Fibroblast of villous mesenchyme (primary cell): ENCODE results near the gene ADAMTSL1. TPM values are rescaled to one million over a fixed set of nuclear protein-coding genes. Genes with fewer than 3 reads are reported as not detected.

Experiments used
- DNase-seq: peaks from one replicate; pipeline ENCODE4 v3.0.0-alpha.2; 2010; ENCODE audit warnings: low read depth
- H3K4me3 ChIP-seq: 2 replicates; pipeline ENCODE4 v1.5.1; 2011; ENCODE audit warnings: low read depth, mild to moderate bottlenecking, low read length
- CTCF ChIP-seq: IDR thresholded peaks from 2 replicates; pipeline ENCODE4 v1.5.1; 2012; ENCODE audit warnings: low read depth, mild to moderate bottlenecking, low read length; ENCODE audit not compliant: insufficient read depth
- total RNA-seq: library from RNA; depleted of rRNA; stranded (reverse); fragments of >200 nt; gene quantifications from 2 replicates; pipeline ENCODE4 v1.2.3, GENCODE V29; 2012

ADAMTSL1 gene
- total RNA-seq, 1 donor: 3.0 TPM

DNA sequence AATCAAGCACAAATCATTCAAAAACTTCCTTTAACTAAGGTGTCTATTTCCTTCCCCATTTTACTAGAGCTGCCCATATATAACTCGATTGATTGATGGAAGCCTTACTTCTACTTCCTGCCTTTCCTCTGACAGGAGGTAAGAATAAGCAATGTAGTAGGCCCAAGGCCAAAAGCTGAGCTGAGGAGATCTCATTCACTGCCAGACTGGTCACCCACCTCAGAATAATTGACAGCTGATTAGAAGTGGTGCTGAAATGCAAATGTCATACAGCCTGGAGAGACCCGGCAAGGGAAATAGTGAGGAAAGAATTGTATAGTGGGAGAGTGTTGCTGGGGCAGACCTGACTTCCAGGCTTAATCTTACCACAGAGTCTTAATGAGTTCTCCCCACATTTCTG lies 319.2 kb downstream of the ADAMTSL1 start:
- no peak for DNase-seq
- no peak for TF ChIP-seq CTCF
- no peak overlapping the region for H3K4me3 ChIP-seq

- no peak for TF ChIP-seq CTCF
- no peak overlapping the region for H3K4me3 ChIP-seq
- peak; percentile 71 for DNase-seq
Observed at GRCh38 chr9:18795947-18796671, 322.2 kb downstream of the ADAMTSL1 start.

DNA sequence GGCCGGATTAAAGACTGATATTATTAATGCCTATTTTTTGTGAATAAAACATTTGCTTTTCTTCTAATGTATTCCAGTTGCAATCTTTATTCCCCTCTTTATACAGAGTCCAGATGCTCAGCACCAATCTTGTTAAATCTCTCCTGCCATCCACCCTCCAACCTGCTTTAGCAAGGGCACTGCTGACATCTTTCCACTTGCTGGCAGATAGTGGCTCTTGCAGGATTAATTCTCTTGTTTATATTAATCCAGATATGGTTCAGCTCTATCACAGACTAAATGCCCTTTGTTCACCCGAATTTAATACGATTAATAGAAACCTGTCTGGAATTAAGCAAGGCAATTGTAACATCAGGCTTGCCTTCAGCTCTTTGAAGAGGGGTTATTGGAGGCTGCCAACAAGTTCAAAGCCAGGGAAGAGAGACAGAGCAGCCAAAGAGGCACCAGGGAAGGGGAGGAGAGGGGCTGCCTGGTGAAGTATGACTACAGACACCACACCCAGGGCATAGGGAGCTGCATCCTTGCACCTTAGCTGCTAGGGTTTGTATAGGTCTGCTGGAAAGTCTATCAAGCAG lies 322.8 kb downstream of the ADAMTSL1 start:
- no peak for DNase-seq
- H3K4me3 ChIP-seq: no peak overlapping the region
- no peak for TF ChIP-seq CTCF

DNA sequence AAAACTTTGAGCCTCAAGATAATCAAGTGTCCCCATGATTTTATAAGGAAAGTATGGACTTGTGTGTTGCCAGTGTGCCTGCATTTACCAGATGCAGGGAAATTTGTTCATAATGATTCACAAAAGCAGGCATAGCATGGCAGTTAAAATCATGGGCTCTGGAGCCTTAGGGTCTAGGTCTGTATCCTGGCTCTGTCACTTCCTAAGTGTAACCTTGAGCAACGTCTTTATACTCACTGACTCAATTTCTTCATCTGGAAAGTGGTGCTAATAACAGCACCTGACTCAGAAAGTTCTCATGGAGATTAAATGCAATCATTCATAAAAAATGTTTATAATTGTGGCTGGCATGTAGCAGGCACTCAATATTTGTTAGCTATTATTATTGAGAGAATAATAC lies 324.2 kb downstream of the ADAMTSL1 start:
- H3K4me3 ChIP-seq: no peak overlapping the region
- TF ChIP-seq CTCF: no peak
- no peak for DNase-seq

DNA sequence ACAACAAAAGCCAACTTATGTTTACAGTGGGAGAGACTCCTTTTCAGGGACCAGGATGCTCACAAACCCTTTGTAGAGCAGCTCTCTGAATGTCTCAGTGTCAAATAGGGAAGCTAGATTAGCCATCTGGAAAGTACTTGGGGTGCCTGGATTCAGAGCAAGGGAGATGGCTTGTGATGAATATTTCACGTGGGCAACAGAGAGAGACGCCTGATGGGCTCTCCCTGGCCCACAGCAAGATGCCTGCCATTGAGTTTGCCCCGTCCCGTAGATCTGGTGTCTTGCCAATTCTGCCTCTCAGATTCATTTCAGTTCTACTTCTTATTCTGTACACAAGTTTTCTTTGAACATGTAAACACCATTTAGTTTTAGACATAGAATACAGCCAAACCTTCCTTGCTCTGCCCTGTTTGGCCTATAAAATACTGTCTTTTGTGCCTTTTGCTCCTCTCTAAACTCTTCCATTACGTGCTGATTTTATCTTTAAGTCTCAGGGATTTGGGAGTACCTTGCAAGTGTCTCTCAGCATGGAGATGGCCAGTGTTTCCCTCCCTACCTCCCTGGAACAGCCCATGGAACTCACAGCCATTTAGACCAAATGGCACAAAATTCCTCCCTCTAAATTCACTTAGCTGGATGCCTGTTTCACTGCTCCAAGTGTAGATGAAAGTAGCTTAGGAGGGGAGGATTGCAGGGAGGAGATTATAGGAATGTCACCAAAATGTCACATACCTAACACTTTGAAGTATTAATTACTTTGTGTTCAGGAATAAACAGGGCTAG lies 324.7 kb downstream of the ADAMTSL1 start:
- no peak overlapping the region for H3K4me3 ChIP-seq
- no peak for TF ChIP-seq CTCF
- DNase-seq: no peak

DNA sequence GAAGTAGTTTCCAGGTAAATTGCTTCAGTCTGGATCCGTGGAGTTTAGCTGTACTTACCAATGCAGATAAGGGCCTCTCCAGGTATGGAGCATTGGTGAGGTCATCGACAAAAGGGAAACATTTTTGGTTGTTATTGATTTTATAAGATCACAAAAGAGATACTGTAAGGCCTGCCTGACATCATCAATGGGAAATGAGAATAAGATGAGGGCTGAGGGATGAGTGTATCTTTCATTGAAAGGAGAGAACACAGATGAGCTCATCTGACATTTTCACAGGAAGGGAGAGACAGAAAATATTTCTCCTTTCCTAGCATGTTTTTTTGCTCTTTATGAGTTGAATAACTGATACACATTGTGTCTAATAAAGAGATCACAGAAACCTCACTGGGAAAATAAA lies 325.5 kb downstream of the ADAMTSL1 start:
- H3K4me3 ChIP-seq: no peak overlapping the region
- no peak for TF ChIP-seq CTCF
- no peak for DNase-seq
